K562 (cell line): ENCODE data around the gene C3orf80. TPM values are rescaled to one million over a fixed set of nuclear protein-coding genes. Genes with fewer than 3 reads are reported as not detected.
A peak's percentile ranks its signal among the peaks of the same experiment; 100 is the strongest.

Source experiments
- BHLHE40 ChIP-seq: IDR thresholded peaks from 2 replicates; pipeline ENCODE4 v1.6.1; 2011; ENCODE audit warnings: low read length, improper control_type of control experiment
- CTBP1 ChIP-seq: fragments of 450-650 bp; IDR thresholded peaks from 2 replicates; pipeline ENCODE4 v1.6.1; 2016; ENCODE audit warnings: borderline replicate concordance
- DMBX1 ChIP-seq: fragments of 250-450 bp; sonication (Bioruptor Pico); IDR thresholded peaks from 2 replicates; pipeline ENCODE4 v1.8.0; 2022; ENCODE audit warnings: inconsistent platforms, mild to moderate bottlenecking, moderate library complexity, borderline replicate concordance
- EP400 ChIP-seq: fragments of 450-650 bp; IDR thresholded peaks from 2 replicates; pipeline ENCODE4 v1.6.1; 2017; ENCODE audit warnings: antibody characterized with exemption, mild to moderate bottlenecking, moderate library complexity
- KAT2B ChIP-seq: IDR thresholded peaks from one replicate; pipeline ENCODE4 v1.6.1; 2012; ENCODE audit warnings: low read depth, mild to moderate bottlenecking, control low read depth, inconsistent platforms, low read length, moderate library complexity
- KDM5B ChIP-seq: fragments of 200-600 bp; sonication (generic); IDR thresholded peaks from 2 replicates; pipeline ENCODE4 v1.6.1; 2012; ENCODE audit warnings: low read depth, mild to moderate bottlenecking, moderate library complexity, low read length, control low read depth, inconsistent platforms; ENCODE audit not compliant: insufficient replicate concordance
- KLF1 ChIP-seq: fragments of 450-650 bp; IDR thresholded peaks from 2 replicates; pipeline ENCODE4 v1.6.1; 2016; ENCODE audit warnings: missing genetic modification characterization, missing compliant biosample characterization
- MECOM ChIP-seq: fragments of 250-450 bp; sonication (Bioruptor Pico); IDR thresholded peaks from 2 replicates; pipeline ENCODE4 v1.8.0; 2022; ENCODE audit warnings: inconsistent platforms
- MNT ChIP-seq, 2 experiments: fragments of 450-650 bp; conservative IDR thresholded peaks; 2 replicates each; pipeline ENCODE4 v1.6.1; 2017; ENCODE audit warnings: mild to moderate bottlenecking in 2 of 2, moderate library complexity in 2 of 2
- NFYB ChIP-seq: IDR thresholded peaks from 2 replicates; pipeline ENCODE4 v1.6.1; 2011; ENCODE audit warnings: mild to moderate bottlenecking, moderate library complexity; ENCODE audit not compliant: insufficient read length; ENCODE audit errors: extremely low read depth
- RFX7 ChIP-seq: fragments of 250-450 bp; sonication (Bioruptor Pico); IDR thresholded peaks from 2 replicates; pipeline ENCODE4 v1.5.1; 2021; ENCODE audit warnings: mild to moderate bottlenecking
- TGIF2 ChIP-seq: sonication (generic); formaldehyde crosslinking; IDR thresholded peaks from 2 replicates; pipeline ENCODE4 v1.8.1; 2022; ENCODE audit warnings: mild to moderate bottlenecking, missing genetic modification reagents, moderate library complexity
- ZFX ChIP-seq: sonication (generic); formaldehyde crosslinking; IDR thresholded peaks from 2 replicates; pipeline ENCODE4 v1.8.0; 2022; ENCODE audit warnings: mild to moderate bottlenecking, missing genetic modification reagents, moderate library complexity
- ZNF444 ChIP-seq: fragments of 250-450 bp; sonication (Bioruptor Pico); IDR thresholded peaks from 2 replicates; pipeline ENCODE4 v1.4.0; 2020; ENCODE audit warnings: mild to moderate bottlenecking, moderate library complexity
- ZNF707 ChIP-seq: fragments of 250-450 bp; sonication (Bioruptor Pico); conservative IDR thresholded peaks from 2 replicates; pipeline ENCODE4 v1.8.0; 2022; ENCODE audit warnings: inconsistent platforms, mild to moderate bottlenecking, moderate library complexity
- ZNF830 ChIP-seq: fragments of 250-450 bp; sonication (Bioruptor Pico); IDR thresholded peaks from 2 replicates; pipeline ENCODE4 v1.5.0; 2021; ENCODE audit warnings: mild to moderate bottlenecking
- polyA plus RNA-seq, 8 experiments: library from polyadenylated mRNA; depleted of rRNA in 4 of 8; stranded (reverse) in 5 of 8; unstranded in 3 of 8; fragments of >200 nt; fragmentation: Nextera tagmentation in 2 of 8; fragmentation: Illumina TruSeq in 1 of 8; extraction: Ambion mirVana in 2 of 8; extraction: Trizol in 1 of 8; gene quantifications; 2 replicates each; pipeline versions ENCODE4 v1.2.1 to v1.2.3, GENCODE V29; 2011 to 2014; ENCODE audit warnings: inconsistent platforms in 1 of 8, missing spikeins in 1 of 8
- total RNA-seq, 7 experiments: library from RNA; depleted of rRNA in 6 of 7; stranded (reverse); fragments of >200 nt in 6 of 7; fragmentation: Illumina TruSeq in 2 of 7; extraction: Trizol in 2 of 7; gene quantifications; 2 replicates each; pipeline versions ENCODE4 v1.2.1 to v1.2.3, GENCODE V29; 2011 to 2021; ENCODE audit warnings: low replicate concordance in 1 of 7
- TF ChIP-seq, protein P1 (sequence below), 3 experiments: IDR thresholded peaks in 2 of 3; conservative IDR thresholded peaks in 1 of 3; 2 replicates each; pipeline ENCODE4 v1.5.1; 2011 to 2012; ENCODE audit warnings: low read length in 3 of 3, mild to moderate bottlenecking in 3 of 3, control low read depth in 2 of 3, improper control_type of control experiment in 1 of 3, inconsistent platforms in 1 of 3, low read depth in 1 of 3, mixed read lengths in 1 of 3, moderate library complexity in 1 of 3; ENCODE audit not compliant: insufficient read depth in 2 of 3
- TF ChIP-seq, protein P2 (sequence below): IDR thresholded peaks from 2 replicates; pipeline ENCODE4 v1.6.1; 2011; ENCODE audit warnings: borderline replicate concordance, low read depth, mild to moderate bottlenecking, moderate library complexity, low read length; ENCODE audit not compliant: insufficient read depth, poor library complexity, severe bottlenecking
- TF ChIP-seq, protein P3 (sequence below): fragments of 450-650 bp; IDR thresholded peaks from 2 replicates; pipeline ENCODE4 v1.6.1; 2016; ENCODE audit warnings: antibody characterized with exemption

Gene C3orf80
- total and polyA plus RNA-seq, 9 of the 15 experiments (the other 6 are each of a cell fraction or from before 2014, with no cell fraction given): 0.03 to 0.75 (median 0.07) TPM

DNA sequence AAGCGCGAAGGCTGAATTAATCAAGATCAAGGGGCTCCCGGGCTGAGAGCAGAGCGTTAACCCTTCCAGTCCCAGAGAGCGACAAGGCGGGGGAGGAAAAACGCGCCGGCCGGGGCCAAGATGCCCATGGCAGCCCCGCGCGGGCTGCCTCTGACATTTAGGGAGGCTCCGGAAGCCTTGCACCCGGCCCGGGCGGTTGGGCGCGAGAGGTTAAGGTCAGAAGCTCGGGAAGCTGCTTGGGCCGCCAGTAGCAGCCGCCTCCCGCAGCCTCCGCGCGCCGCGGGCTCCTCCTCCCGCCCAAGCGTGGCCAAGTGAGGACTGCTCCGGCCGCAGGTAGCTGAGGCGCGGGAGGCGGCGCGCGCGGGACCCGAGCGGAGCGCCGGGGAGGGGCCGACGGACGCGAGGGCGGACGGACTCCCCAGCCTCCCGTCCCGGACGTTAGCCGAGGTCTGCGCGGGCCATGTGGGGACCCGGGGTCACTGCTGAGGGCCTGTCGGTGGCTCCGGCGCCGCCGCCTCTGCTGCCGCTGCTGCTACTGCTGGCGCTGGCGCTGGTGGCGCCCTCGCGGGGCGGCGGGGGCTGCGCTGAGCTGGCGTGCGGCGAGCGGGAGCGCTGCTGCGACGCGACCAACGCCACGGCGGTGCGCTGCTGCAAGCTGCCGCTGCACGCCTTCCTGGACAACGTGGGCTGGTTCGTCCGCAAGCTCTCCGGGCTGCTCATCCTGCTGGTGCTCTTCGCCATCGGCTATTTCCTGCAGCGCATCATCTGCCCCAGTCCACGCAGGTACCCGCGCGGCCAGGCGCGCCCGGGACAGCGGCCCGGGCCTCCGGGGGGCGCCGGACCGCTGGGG lies at the start of gene C3orf80 (continued):
- TF ChIP-seq, protein P1, sequence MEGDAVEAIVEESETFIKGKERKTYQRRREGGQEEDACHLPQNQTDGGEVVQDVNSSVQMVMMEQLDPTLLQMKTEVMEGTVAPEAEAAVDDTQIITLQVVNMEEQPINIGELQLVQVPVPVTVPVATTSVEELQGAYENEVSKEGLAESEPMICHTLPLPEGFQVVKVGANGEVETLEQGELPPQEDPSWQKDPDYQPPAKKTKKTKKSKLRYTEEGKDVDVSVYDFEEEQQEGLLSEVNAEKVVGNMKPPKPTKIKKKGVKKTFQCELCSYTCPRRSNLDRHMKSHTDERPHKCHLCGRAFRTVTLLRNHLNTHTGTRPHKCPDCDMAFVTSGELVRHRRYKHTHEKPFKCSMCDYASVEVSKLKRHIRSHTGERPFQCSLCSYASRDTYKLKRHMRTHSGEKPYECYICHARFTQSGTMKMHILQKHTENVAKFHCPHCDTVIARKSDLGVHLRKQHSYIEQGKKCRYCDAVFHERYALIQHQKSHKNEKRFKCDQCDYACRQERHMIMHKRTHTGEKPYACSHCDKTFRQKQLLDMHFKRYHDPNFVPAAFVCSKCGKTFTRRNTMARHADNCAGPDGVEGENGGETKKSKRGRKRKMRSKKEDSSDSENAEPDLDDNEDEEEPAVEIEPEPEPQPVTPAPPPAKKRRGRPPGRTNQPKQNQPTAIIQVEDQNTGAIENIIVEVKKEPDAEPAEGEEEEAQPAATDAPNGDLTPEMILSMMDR (IDR thresholded peaks at IDR 0.05 in 2 of 3, conservative IDR thresholded peaks at IDR 0.05 in 1 of 3; ENCODE audit: insufficient read depth in 2 of 3, low read depth in 1 of 3, low read length in 3 of 3): peak in 2 of 3 experiments; percentile 20 to 58; a peak in 2 of 6 replicates
- TF ChIP-seq ZNF707 (CRISPR knock-in tag) (no peak), EP400 (no peak), MNT (conservative IDR thresholded peaks at IDR 0.05) (peak in 1 of 2 experiments; percentile 36; a peak in 1 of 4 replicates), KAT2B (peak; percentile 24), BHLHE40 (peak; percentile 23; the same call in 1 of the 2 replicates), KLF1 (tag) (peak; percentile 61; the same call in 1 of the 2 replicates), MECOM (CRISPR knock-in tag) (no peak), NFYB (no peak), ZFX (CRISPR knock-in tag) (peak; percentile 54), DMBX1 (no peak), CTBP1 (peak; percentile 100), KDM5B (peak; percentile 7), ZNF830 (no peak), RFX7 (CRISPR knock-in tag) (no peak), TGIF2 (CRISPR knock-in tag) (0 out of 2 replicates have a peak, but pooled peaks have one; percentile 30), ZNF444 (CRISPR knock-in tag) (no peak)
- TF ChIP-seq, protein P2, sequence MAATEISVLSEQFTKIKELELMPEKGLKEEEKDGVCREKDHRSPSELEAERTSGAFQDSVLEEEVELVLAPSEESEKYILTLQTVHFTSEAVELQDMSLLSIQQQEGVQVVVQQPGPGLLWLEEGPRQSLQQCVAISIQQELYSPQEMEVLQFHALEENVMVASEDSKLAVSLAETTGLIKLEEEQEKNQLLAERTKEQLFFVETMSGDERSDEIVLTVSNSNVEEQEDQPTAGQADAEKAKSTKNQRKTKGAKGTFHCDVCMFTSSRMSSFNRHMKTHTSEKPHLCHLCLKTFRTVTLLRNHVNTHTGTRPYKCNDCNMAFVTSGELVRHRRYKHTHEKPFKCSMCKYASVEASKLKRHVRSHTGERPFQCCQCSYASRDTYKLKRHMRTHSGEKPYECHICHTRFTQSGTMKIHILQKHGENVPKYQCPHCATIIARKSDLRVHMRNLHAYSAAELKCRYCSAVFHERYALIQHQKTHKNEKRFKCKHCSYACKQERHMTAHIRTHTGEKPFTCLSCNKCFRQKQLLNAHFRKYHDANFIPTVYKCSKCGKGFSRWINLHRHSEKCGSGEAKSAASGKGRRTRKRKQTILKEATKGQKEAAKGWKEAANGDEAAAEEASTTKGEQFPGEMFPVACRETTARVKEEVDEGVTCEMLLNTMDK: peak; percentile 82
- TF ChIP-seq, protein P3, sequence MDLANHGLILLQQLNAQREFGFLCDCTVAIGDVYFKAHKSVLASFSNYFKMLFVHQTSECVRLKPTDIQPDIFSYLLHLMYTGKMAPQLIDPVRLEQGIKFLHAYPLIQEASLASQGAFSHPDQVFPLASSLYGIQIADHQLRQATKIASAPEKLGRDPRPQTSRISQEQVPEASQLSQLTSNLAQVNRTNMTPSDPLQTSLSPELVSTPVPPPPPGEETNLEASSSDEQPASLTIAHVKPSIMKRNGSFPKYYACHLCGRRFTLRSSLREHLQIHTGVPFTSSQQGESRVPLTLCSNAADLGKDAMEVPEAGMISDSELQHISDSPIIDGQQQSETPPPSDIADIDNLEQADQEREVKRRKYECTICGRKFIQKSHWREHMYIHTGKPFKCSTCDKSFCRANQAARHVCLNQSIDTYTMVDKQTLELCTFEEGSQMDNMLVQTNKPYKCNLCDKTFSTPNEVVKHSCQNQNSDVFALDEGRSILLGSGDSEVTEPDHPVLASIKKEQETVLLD: peak; percentile 30; the same call in 1 of the 2 replicates
